GM19395 (cell line): Measurements from ENCODE around the gene EGR2.
A peak's percentile ranks its signal among the peaks of the same experiment; 100 is the strongest.
"Not testable (repeated sequence)": the region's sequence is repeated elsewhere in the genome, so short reads cannot be mapped to it uniquely, and the experiment has no call there.

Experiments used
- ATAC-seq: cut with Tn5 transposase; IDR thresholded peaks from one replicate; pipeline ENCODE4 v1.9.1; 2021; ENCODE audit warnings: mild to moderate bottlenecking, moderate library complexity; ENCODE audit not compliant: unreplicated experiment

Gene EGR2

GRCh38 chr10:62795762-62796161 is 20.4 kb downstream of the EGR2 start:
- ATAC-seq, result no peak

- no peak for ATAC-seq
These were observed 21.1 kb downstream of the EGR2 start for GRCh38 chr10:62795100-62795499.

- no peak for ATAC-seq
These were observed 21.9 kb downstream of the EGR2 start for GRCh38 chr10:62794306-62794705.

- ATAC-seq, result no peak
These were observed 23.9 kb downstream of the EGR2 start for GRCh38 chr10:62792261-62792660.

- no peak for ATAC-seq
These were observed 25.6 kb downstream of the EGR2 start for GRCh38 chr10:62790571-62790970.

- no peak for ATAC-seq
These were observed 26.1 kb downstream of the EGR2 start for GRCh38 chr10:62790019-62790555.

- ATAC-seq, result no peak
These were observed 27.2 kb downstream of the EGR2 start for GRCh38 chr10:62788861-62789467.

- not testable (repeated sequence) for ATAC-seq
These were observed 27.9 kb downstream of the EGR2 start for GRCh38 chr10:62788285-62788684.

GRCh38 chr10:62784537-62784936 is 31.6 kb downstream of the EGR2 start:
- ATAC-seq, result not testable (repeated sequence)

- peak; percentile 95 for ATAC-seq
These were observed 36.5 kb downstream of the EGR2 start for GRCh38 chr10:62779487-62780248.

GRCh38 chr10:62778125-62778524 is 38.0 kb downstream of the EGR2 start:
- ATAC-seq, result no peak

GRCh38 chr10:62772186-62772974 is 43.8 kb downstream of the EGR2 start:
- no peak for ATAC-seq

- ATAC-seq, result peak; percentile 80
These were observed 46.5 kb downstream of the EGR2 start for GRCh38 chr10:62769574-62770242.

- no peak for ATAC-seq
These were observed 49.8 kb downstream of the EGR2 start for GRCh38 chr10:62766386-62766785.

GRCh38 chr10:62765726-62766125 is 50.4 kb downstream of the EGR2 start:
- no peak for ATAC-seq

- ATAC-seq, result no peak
These were observed 52.2 kb downstream of the EGR2 start for GRCh38 chr10:62764011-62764410.

GRCh38 chr10:62763155-62763554 is 53.0 kb downstream of the EGR2 start:
- no peak for ATAC-seq
